ENCODE results near the gene ESX1.
"Not testable (repeated sequence)": the region's sequence is repeated elsewhere in the genome, so short reads cannot be mapped to it uniquely, and the experiment has no call there.

ESX1 gene

GRCh38 chrX:104253567-104254441 is 929 bp downstream of the ESX1 start:
- peaks cover 19% of the 10 kb centered on the region for H3K27me3 ChIP-seq
- no peaks in the 10 kb centered on the region for H3K36me3 ChIP-seq
- peak; percentile 6; the same call in 1 of the 2 replicates for TF ChIP-seq CTCF (IDR thresholded peaks at IDR 0.05; ENCODE audit: low read depth, low read length)
- no peak for DNase-seq
- H3K9me3 ChIP-seq: no peaks in the 10 kb centered on the region
- H3K4me1 ChIP-seq: no peaks in the 10 kb centered on the region
- H3K4me3 ChIP-seq (ENCODE audit: low read depth, low read length): no peak overlapping the region

- Histone ChIP-seq H3K4me1 (no peaks in the 10 kb centered on the region), H3K36me3 (no peaks in the 10 kb centered on the region), H3K9me3 (no peaks in the 10 kb centered on the region), H3K4me3 (ENCODE audit: low read depth, low read length) (no peak overlapping the region), H3K27me3 (peaks cover 17% of the 10 kb centered on the region)
- TF ChIP-seq CTCF (IDR thresholded peaks at IDR 0.05; ENCODE audit: low read depth, low read length): no peak
- no peak for DNase-seq
Measured at GRCh38 chrX:104250470-104250869, 4.3 kb downstream of the ESX1 start.

- not testable (repeated sequence) for H3K4me3 ChIP-seq (ENCODE audit: low read depth, low read length); H3K9me3 ChIP-seq; DNase-seq; H3K4me1 ChIP-seq; H3K36me3 ChIP-seq; H3K27me3 ChIP-seq
Measured at GRCh38 chrX:104230060-104230459, 24.7 kb downstream of the ESX1 start.

GRCh38 chrX:104211187-104211586 is 43.5 kb downstream of the ESX1 start:
- no peaks in the 10 kb centered on the region for H3K4me1 ChIP-seq
- no peak for DNase-seq
- no peak overlapping the region for H3K4me3 ChIP-seq (ENCODE audit: low read depth, low read length)
- no peak for TF ChIP-seq CTCF (IDR thresholded peaks at IDR 0.05; ENCODE audit: low read depth, low read length)
- H3K9me3 ChIP-seq: no peaks in the 10 kb centered on the region
- no peaks in the 10 kb centered on the region for H3K27me3 ChIP-seq
- no peaks in the 10 kb centered on the region for H3K36me3 ChIP-seq

- H3K36me3 ChIP-seq: no peaks in the 10 kb centered on the region
- no peak for TF ChIP-seq CTCF (IDR thresholded peaks at IDR 0.05; ENCODE audit: low read depth, low read length)
- no peak for DNase-seq
- H3K4me3 ChIP-seq (ENCODE audit: low read depth, low read length): no peak overlapping the region
- H3K27me3 ChIP-seq: no peaks in the 10 kb centered on the region
- no peaks in the 10 kb centered on the region for H3K9me3 ChIP-seq
- no peaks in the 10 kb centered on the region for H3K4me1 ChIP-seq
Measured at GRCh38 chrX:104205548-104205947, 49.2 kb downstream of the ESX1 start.
